Tibial nerve (tissue), 4 donors: Measurements from ENCODE around the gene CYTIP. TPM values are rescaled to one million over a fixed set of nuclear protein-coding genes. Genes with fewer than 3 reads are reported as not detected.

Experiments used
- DNase-seq, 2 donors: peaks; one replicate each; pipeline ENCODE4 v3.0.0-alpha.2; 2019; ENCODE audit warnings: low spot score in 2 of 2
- H3K27ac ChIP-seq, 4 donors: fragments of 200-600 bp; sonication (generic) in 3 of 4; one replicate each; pipeline ENCODE4 v1.5.1; 2017 to 2019; ENCODE audit warnings: mild to moderate bottlenecking in 1 of 4
- H3K27me3 ChIP-seq, 2 donors: fragments of 200-600 bp; sonication (generic) in 1 of 2; one replicate each; pipeline versions ENCODE4 v1.5.1 to v1.6.0; 2017 to 2019
- H3K36me3 ChIP-seq, 3 donors: fragments of 200-600 bp; sonication (generic); one replicate each; pipeline ENCODE4 v1.5.1; 2018 to 2019
- H3K4me1 ChIP-seq, 4 donors: fragments of 200-600 bp; sonication (generic) in 3 of 4; one replicate each; pipeline ENCODE4 v1.5.1; 2017 to 2019
- H3K4me3 ChIP-seq, 4 donors: fragments of 200-600 bp; sonication (generic) in 3 of 4; one replicate each; pipeline ENCODE4 v1.5.1; 2017 to 2019; ENCODE audit warnings: mild to moderate bottlenecking in 1 of 4, moderate library complexity in 1 of 4
- H3K9me3 ChIP-seq, 4 donors: fragments of 200-600 bp; sonication (generic) in 3 of 4; one replicate each; pipeline ENCODE4 v1.5.1; 2017 to 2019
- EP300 ChIP-seq, 2 donors: sonication (generic); formaldehyde crosslinking; IDR thresholded peaks; one replicate each; pipeline ENCODE4 v1.6.1; 2017; ENCODE audit warnings: antibody characterized with exemption in 2 of 2, mild to moderate bottlenecking in 1 of 2
- POLR2A ChIP-seq, 2 donors: fragments of 450-650 bp; IDR thresholded peaks; one replicate each; pipeline ENCODE4 v1.6.1; 2017; ENCODE audit warnings: antibody characterized with exemption in 2 of 2, mild to moderate bottlenecking in 2 of 2, moderate library complexity in 2 of 2
- WGBS, 2 donors: methylation state at CpG; one replicate each; pipeline ENCODE4 v1.1.5; 2018; 5-methylcytosine and 5-hydroxymethylcytosine counted together
- total RNA-seq, 4 donors: library from RNA; depleted of rRNA; stranded (reverse); fragments of >200 nt; gene quantifications; one replicate each; pipeline ENCODE4 v1.1.0, GENCODE V29; 2016
- TF ChIP-seq, protein P1 (sequence below), 5 experiments: fragments of 200-600 bp in 3 of 5; fragments of 450-650 bp in 2 of 5; sonication (generic) in 3 of 5; IDR thresholded peaks; one replicate each; pipeline ENCODE4 v1.5.1; 2016 to 2019; ENCODE audit warnings: antibody characterized with exemption in 5 of 5, mild to moderate bottlenecking in 3 of 5, moderate library complexity in 2 of 5

The CYTIP gene
- total RNA-seq, 4 donors from 2014 or later: 3.7 to 9.3 (median 8.1) TPM

DNA sequence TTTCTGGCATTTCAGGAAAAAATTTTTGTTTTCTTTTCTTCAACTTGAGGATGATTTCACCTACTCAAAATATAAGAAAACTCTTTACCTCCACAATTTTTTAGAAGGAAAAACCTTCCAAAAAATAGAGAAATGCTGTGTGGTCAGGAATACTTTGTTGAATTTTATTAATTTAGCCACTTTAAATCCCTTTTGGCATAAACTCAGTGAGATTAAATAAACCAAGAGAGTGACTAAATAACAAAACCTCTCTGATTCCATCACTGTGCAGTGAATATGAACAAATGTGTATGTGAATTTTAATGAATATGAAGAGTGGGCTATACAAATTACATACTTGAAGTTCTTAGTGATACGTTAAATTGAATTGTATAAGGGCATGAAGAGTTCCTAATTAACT lies 25.8 kb upstream of the CYTIP start:
- no peak for DNase-seq
- H3K4me1 ChIP-seq: peaks cover 0 to 6% (median 0%) of the 10 kb centered on the region in 4 donors
- 60 to 68% methylated on average over 1 of the region's 1 CpG for WGBS, 2 donors
- TF ChIP-seq EP300 (IDR thresholded peaks at IDR 0.05): no peak
- TF ChIP-seq, protein P1, sequence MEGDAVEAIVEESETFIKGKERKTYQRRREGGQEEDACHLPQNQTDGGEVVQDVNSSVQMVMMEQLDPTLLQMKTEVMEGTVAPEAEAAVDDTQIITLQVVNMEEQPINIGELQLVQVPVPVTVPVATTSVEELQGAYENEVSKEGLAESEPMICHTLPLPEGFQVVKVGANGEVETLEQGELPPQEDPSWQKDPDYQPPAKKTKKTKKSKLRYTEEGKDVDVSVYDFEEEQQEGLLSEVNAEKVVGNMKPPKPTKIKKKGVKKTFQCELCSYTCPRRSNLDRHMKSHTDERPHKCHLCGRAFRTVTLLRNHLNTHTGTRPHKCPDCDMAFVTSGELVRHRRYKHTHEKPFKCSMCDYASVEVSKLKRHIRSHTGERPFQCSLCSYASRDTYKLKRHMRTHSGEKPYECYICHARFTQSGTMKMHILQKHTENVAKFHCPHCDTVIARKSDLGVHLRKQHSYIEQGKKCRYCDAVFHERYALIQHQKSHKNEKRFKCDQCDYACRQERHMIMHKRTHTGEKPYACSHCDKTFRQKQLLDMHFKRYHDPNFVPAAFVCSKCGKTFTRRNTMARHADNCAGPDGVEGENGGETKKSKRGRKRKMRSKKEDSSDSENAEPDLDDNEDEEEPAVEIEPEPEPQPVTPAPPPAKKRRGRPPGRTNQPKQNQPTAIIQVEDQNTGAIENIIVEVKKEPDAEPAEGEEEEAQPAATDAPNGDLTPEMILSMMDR (IDR thresholded peaks at IDR 0.05): no peak
- no peak for TF ChIP-seq POLR2A (IDR thresholded peaks at IDR 0.05)
- no peaks in the 10 kb centered on the region for H3K36me3 ChIP-seq
- no peaks in the 10 kb centered on the region for H3K27me3 ChIP-seq
- H3K27ac ChIP-seq: peak overlapping the region in 1 of 4 donors; percentile 52
- H3K4me3 ChIP-seq: no peak overlapping the region
- H3K9me3 ChIP-seq: no peaks in the 10 kb centered on the region

DNA sequence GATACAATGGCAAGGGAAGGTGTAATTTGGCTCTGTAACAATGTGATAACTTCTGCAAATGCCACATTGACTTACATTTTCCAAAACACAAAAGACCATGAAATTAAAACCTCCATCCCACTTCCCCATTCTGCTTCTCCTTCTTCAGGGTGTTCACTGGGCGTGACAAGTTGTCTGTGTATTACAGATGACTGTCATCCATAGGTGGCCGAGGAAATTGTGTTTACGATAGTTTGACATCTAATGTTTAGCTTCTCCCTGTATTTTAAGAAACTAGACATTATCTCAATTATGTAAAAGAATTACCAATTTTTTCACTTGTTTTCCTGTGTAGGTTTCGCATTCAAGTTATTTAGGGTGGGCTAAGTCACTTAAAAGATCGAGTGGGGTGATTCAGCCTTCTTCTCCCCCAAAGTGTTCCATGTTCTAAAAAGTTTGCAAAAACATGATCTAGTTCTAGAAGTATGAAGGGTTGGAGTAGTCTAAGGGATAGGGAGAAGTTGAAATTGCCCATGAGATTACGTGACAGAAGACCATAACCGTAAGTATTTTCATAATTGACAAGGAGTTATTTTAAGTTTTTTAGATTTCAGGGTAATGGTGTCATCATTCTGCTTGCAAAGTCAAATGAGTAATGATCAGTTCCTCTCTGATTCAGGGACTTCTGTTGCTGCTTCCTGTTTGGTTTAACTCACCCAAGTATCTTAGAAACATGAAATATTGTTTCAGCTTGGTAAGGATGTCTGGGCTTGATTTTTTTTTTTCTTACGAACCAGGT lies 25.2 kb upstream of the CYTIP start:
- Histone ChIP-seq H3K9me3 (no peaks in the 10 kb centered on the region), H3K4me1 (peaks cover 0 to 6% (median 0%) of the 10 kb centered on the region in 4 donors), H3K27ac (peak overlapping the region in 3 of 4 donors; percentile 52 to 66 (median 55)), H3K27me3 (no peaks in the 10 kb centered on the region), H3K4me3 (no peak overlapping the region), H3K36me3 (no peaks in the 10 kb centered on the region)
- 76% methylated on average over 8 of the region's 8 CpGs for WGBS, 2 donors
- peak in 1 of 2 donors; percentile 18 for TF ChIP-seq EP300 (IDR thresholded peaks at IDR 0.05)
- TF ChIP-seq, protein P1 (IDR thresholded peaks at IDR 0.05): no peak
- DNase-seq: no peak

- H3K36me3 ChIP-seq: no peaks in the 10 kb centered on the region
- H3K27me3 ChIP-seq: no peaks in the 10 kb centered on the region
- H3K9me3 ChIP-seq: no peaks in the 10 kb centered on the region
- H3K4me3 ChIP-seq: no peak overlapping the region
- TF ChIP-seq POLR2A (IDR thresholded peaks at IDR 0.05): no peak
- TF ChIP-seq EP300 (IDR thresholded peaks at IDR 0.05): no peak
- TF ChIP-seq, protein P1 (IDR thresholded peaks at IDR 0.05): no peak
- no peak for DNase-seq
- 80 to 83% methylated on average over 5 of the region's 5 CpGs for WGBS, 2 donors
- no peak overlapping the region for H3K27ac ChIP-seq
- H3K4me1 ChIP-seq: peaks cover 0 to 6% (median 0%) of the 10 kb centered on the region in 4 donors
These were observed 22.9 kb upstream of the CYTIP start for GRCh38 chr2:157466764-157467163.

- 87% methylated on average over 5 of the region's 5 CpGs for WGBS, 2 donors
- H3K4me3 ChIP-seq: no peak overlapping the region
- no peak overlapping the region for H3K27ac ChIP-seq
- no peaks in the 10 kb centered on the region for H3K27me3 ChIP-seq
- H3K36me3 ChIP-seq: no peaks in the 10 kb centered on the region
- no peak for DNase-seq
- H3K9me3 ChIP-seq: no peaks in the 10 kb centered on the region
- H3K4me1 ChIP-seq: peaks cover 0 to 6% (median 0%) of the 10 kb centered on the region in 4 donors
- TF ChIP-seq POLR2A (IDR thresholded peaks at IDR 0.05): no peak
- TF ChIP-seq EP300 (IDR thresholded peaks at IDR 0.05): no peak
- TF ChIP-seq, protein P1 (IDR thresholded peaks at IDR 0.05): no peak
These were observed 21.7 kb upstream of the CYTIP start for GRCh38 chr2:157465554-157465953.

GRCh38 chr2:157463002-157463401 lies 19.1 kb upstream of the CYTIP start:
- Histone ChIP-seq H3K36me3 (no peaks in the 10 kb centered on the region), H3K4me1 (peaks cover 0 to under 1% (median 0%) of the 10 kb centered on the region in 4 donors), H3K4me3 (no peak overlapping the region), H3K27ac (no peak overlapping the region), H3K27me3 (no peaks in the 10 kb centered on the region), H3K9me3 (no peaks in the 10 kb centered on the region)
- no peak for DNase-seq
- WGBS, 2 donors: 89 to 92% methylated on average over 6 of the region's 6 CpGs
- TF ChIP-seq POLR2A (IDR thresholded peaks at IDR 0.05) (no peak), EP300 (IDR thresholded peaks at IDR 0.05) (no peak)
- TF ChIP-seq, protein P1 (IDR thresholded peaks at IDR 0.05): no peak
